Fibroblast of skin of left quadriceps (primary cell): ENCODE results near the gene SRD5A3.

ENCODE experiments used
- DNase-seq, 2 experiments: peaks; one replicate each; pipeline ENCODE4 v3.0.0-alpha.2; 2013; ENCODE audit warnings: low read depth in 2 of 2

Gene SRD5A3

GRCh38 chr4:55407764-55408163, 61.7 kb downstream of the SRD5A3 start:
- DNase-seq, result no peak

GRCh38 chr4:55409468-55410171, 63.6 kb downstream of the SRD5A3 start:
- no peak for DNase-seq

GRCh38 chr4:55410431-55410830, 64.4 kb downstream of the SRD5A3 start:
- DNase-seq, result no peak

DNA sequence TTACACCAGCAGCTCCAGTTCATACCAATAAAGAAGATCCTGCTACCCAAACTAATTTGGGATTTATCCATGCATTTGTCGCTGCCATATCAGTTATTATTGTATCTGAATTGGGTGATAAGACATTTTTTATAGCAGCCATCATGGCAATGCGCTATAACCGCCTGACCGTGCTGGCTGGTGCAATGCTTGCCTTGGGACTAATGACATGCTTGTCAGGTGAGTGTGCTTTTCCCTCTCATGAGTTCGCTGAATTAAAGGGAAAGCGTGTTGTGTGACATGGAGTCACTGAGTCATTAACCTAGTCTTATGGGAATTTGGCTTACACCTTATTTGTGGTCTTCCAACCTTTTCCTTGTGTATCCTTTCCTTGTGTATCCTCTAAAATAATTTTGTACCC, 65.6 kb downstream of the SRD5A3 start:
- DNase-seq, result no peak

DNA sequence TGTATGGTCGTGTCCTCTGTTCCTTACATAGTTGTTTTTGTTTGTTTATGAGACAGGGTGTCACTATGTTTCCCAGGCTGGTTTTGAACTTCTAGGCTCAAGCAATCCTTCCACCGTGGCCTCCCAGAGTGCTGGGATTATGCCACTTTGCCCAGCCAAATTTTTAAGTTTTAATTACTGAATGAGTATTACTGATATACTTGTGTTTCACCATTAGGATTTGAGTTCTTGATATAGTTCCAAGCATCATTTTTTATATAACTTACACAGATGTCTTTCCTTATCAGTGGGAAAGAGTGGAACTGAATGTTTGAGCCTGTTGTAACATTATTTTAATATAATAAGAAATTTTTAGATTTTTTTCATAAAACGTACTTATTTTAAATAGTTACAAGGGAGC, 70.1 kb downstream of the SRD5A3 start:
- no peak for DNase-seq
